ENCODE data around the gene KIAA0232. TPM values are rescaled to one million over a fixed set of nuclear protein-coding genes. Genes with fewer than 3 reads are reported as not detected.
"Not testable (repeated sequence)": the region's sequence is repeated elsewhere in the genome, so short reads cannot be mapped to it uniquely, and the experiment has no call there.

KIAA0232 gene
- polyA plus RNA-seq, 10 donors: 19.3 to 21.9 (median 21.2) TPM

DNA sequence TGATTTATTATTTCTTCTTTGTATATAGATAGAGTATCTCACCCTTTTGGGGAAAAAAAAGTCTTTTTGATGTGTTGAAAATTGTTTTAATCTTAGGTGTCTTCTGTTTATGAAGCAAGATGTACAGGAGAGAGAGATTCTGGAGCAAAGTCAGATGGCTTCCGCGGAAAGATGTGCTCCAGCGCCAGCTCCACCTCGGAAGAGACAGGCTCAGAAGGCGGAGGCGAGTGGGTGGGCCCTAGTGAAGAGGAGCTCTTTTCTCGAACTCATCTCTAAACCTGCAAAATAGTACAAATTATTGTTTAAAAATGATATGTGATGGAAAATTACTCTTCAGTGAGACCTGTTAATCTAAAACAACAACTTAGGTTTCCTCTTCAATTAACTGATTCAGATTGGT, 98.2 kb downstream of the KIAA0232 start:
- DNase-seq: no peak

DNA sequence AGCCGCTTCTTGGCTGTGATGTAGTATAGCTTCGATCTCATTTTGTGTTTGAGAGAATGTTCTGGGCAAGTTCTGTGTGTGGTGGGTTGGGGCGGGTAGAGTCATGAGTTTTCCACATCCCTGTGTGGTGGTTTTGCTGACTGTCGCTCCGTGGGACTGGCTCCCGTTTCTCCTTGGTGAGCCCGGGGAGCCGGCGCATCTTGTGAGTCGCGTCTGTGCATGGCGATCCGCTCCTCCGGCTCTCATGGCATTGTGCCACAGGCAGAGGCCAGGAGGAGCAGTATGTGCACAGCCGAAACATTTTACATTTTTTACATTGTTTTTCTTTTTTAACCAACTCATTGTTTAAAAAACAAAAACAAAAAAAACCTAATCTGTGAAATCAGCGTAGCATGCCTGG, 99.4 kb downstream of the KIAA0232 start:
- DNase-seq: no peak

DNA sequence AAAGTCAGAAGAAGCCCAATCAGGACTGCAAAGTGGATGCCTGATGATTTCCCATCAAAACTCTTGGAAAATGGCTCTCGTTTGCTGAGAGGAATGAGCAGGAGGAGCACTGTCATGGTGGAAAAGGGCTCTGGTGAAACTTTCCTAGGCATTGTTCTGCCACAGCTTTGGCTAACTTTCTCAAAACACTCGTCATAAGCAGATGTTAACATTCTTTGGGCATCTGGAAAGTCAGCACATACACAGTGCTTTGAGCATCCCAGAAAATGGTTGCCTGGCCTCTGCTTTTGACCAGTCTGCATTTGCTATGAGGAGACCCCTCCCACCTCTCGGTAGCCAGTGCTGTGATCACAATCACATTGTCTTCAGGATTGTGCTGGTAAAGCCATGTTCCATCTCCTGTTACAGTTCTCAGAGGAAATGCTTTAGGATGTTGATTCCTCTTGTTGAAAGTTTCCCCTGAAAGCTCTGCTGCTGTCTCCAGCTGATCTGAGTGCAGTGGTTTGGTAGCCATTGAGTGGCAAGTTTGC, 101.9 kb downstream of the KIAA0232 start:
- DNase-seq: no peak

DNA sequence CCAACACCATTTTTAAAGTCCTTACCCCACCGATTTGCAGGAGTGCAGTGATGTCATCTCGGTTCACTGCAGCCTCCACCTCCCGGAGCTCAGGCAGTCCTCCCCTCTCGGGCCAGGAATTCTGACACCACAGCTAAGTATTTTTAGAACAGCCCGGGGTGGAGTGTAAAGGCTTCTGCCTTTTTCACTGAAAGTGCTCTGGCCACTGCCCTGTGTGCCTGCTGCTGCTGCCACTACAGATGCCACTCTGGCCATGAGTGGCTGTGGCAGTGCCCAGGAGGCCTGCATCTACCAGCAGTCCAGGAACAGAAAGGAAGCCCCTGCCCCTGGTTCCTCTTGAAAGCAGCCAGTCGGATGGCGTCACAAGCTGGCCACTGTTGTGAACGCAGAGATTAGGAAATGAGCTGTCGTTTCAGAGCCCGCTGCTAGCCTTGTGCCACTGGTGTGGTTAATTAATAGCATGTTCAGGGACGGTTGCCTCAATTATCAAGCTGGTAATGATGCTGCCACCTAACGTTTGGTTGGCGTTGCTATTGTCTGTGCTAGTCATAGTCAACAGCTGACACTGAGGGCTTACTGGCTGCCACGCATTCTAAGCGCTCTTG, 103.5 kb downstream of the KIAA0232 start:
- peak in 2 of 3 donors; percentile 49 to 54 for DNase-seq

DNA sequence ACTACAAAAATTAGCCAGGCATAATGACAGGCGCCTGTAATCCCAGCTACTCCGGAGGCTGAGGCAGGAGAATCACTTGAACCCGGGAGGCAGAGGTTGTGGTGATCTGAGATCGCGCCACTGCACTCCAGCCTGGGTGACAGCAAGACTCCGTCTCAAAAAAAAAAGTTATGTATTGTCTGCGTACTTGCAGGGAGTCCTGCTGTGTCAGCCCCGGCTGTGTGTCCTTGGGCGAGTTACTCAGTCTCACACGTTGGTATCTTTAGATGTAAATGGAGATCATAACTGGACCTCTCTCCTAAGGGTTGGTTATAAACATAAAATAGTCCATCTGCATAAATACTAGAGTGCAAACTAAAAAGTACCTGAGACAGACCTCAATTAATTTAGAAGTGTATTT, 104.4 kb downstream of the KIAA0232 start:
- no peak for DNase-seq

DNA sequence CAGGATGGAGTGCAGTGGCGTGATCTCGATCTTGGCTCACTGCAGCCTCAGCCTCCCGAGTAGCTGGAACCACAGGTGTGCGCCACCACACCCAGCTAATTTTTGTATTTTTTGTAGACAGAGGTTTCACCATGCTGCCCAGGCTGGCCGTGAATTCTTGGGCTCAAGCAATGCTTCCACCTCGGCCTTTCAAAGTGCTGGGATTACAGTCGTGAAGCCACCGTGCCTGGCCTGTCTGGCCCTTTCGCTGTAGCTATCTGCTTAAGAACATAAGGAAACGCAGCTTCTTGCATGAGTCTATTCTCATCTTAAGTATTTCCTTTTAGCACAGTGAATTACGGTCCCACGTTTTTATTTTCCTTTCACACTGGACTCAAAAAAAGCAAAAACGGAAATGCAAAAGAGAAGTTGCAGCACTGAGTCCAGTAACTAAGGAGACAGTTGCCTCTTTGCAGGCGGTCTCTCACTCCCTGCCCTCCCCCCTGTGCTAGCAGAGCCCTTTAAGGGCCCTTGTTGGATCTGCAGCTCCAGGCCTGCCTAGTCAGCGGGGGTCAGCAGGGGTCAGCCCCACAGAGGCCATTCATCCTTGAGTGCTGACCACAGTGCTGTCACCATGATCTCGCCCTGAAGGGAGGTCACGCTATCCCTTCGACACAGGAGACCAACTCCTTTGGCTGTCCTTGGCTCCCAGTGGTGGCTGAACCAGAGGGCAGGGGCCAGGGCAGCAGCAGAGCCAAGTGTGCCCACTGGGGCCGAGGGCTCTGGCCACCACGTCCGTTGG, 105.3 kb downstream of the KIAA0232 start:
- peak in 1 of 3 donors; percentile 53 for DNase-seq

DNA sequence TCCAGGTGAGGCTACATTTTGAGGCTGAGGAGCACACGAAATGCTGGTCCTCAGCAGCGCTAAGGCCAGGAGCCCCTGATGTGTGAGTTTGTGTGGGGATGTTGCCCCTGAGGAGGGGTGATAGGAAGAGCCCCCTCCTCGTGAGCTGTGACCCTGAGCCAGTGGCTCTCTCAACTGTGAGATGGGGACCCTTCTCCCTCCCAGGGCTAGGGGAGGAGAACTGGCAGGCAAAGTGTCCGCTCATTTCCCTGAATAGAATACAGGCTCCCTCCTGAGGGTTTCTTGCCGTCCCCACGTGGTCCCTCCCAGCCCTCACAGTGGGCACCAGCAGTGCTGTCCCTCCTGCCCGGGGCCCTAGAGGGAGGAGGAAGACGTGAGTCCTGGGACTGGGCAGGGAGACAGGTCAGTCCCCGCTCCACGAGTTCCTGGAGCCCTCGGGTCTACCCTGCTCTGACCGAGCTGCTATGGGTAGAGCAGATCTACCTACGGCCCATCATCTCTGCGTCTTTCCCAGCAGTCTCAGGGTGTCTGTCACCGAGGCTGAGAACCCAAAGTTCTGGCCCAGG, 106.1 kb downstream of the KIAA0232 start:
- no peak for DNase-seq

DNA sequence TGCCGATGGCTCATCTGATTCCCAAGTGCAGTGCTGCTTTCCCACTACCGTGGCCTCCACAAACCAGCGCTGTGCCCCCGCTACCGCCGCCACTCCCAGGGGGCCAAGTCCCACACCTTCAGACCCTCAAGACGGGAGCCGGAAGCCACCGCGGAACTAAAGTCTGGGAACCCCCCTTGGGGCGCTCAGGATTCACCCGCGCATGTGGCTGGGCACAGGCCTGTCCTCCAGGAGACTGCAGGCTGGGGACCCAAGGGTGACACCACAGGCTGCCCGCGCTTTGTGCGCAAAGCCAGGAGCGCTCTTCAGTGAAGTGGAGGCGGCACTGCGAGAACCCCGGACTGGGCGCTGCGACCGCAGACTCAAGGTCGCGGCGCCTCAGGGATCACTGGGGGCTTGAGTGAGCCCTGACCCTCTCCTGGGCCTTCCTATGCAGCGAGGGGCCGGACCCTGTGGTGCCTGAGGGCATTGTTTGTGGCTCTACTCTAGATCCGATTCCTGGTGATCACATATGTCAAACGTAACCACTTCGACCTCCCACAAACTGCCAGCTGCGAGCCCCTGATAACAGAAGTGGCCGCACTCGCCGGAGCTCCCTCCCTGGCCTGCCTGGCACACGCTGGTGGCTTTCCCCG, 106.7 kb downstream of the KIAA0232 start:
- DNase-seq: no peak

DNA sequence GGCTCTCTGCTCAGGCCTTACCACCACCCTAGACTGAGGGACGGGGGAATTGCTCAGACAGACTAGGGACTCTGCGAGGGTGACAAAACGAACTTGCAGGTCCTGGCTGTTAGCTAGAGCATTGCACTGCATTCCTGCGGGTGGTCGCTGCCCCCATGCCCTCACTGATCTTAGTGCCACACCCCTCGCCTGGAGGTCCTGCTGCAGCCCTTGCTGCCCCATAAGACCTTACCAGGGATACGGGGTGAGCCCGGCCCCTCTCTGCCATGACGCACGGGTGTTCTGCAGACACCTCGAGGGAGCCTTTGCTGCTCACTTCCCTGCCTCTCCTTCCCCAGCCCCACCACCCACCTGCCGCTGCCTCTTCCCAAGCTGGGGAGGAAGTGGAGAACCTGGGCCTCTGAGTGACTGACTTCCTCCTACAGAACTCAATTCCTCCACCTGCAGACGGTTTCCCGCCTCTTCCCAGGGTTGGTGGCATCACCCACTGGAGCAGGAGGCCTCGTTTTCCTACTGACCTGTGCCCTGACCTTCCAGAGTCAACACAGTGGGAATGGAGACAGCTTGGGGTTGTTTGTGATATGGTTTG, 107.3 kb downstream of the KIAA0232 start:
- DNase-seq: no peak

DNA sequence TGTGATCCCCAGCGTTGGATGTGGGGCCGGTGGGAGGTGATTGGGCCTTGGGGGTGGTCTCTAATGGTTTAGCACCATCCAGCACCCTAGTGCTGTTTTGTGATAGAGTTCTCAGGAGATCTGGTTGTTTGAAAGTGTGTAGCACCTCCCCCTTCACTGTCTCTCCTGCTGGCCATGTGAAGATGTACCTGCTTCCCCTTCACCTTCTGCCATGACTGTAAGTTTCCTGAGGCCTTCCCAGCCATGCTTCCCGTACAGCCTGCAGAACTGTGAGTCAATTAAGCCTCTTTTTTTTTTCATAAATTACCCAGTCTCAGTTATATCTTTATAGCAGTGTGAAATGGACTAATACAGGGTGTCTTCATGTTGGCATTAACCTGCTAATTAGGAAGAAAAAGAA, 107.8 kb downstream of the KIAA0232 start:
- no peak for DNase-seq

DNA sequence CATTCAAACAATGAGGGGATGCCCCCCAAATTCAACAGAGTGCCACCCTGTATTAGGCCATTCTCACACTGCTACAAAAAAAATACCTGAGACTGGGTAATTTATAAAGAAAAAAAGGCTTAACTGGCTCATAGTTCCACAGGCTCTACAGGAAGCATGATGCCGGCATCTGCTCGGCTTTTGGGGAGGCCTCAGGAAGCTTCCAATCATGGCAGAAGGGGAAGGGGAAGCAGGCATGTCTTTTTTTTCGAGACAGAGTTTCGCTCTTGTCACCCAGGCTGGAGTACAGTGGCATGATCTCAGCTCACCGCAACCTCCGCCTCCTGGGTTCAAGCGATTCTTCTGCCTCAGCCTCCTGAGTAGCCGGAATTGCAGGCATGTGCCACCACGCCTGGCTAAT, 108.4 kb downstream of the KIAA0232 start:
- not testable (repeated sequence) for DNase-seq

DNA sequence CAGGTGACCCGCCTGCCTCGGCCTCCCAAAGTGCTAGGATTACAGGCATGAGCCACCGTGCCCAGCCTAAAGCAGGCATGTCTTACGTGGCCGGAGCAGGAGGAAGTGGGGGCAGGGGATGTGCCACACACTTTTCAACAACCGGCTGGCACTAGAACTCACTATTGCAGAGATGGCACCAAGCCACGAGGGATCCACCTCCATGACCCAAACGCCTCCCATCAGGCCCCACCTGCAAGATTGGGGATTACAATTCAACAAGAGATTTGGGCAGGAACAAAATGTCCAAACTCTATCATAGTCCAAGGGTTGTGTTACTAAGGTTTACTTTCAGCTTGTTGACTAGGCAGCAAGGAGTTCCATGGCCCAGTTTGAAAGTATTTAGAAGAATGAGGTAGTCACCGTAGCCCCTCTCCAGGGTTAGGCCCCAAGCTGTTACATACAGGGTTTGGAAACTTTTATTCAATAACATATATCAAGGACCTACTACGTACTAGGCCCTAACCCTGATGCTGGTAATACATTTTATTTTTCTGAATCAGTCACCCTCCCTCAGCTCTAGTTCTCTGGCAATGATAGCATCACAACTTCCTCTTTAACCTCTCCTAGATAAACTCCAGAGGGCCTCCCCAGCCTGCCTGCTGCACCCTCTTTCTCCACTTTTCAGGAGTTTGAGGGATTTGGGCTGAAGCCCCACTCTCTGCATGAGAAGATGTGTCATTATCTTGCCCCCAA, 109.1 kb downstream of the KIAA0232 start:
- DNase-seq: no peak

DNA sequence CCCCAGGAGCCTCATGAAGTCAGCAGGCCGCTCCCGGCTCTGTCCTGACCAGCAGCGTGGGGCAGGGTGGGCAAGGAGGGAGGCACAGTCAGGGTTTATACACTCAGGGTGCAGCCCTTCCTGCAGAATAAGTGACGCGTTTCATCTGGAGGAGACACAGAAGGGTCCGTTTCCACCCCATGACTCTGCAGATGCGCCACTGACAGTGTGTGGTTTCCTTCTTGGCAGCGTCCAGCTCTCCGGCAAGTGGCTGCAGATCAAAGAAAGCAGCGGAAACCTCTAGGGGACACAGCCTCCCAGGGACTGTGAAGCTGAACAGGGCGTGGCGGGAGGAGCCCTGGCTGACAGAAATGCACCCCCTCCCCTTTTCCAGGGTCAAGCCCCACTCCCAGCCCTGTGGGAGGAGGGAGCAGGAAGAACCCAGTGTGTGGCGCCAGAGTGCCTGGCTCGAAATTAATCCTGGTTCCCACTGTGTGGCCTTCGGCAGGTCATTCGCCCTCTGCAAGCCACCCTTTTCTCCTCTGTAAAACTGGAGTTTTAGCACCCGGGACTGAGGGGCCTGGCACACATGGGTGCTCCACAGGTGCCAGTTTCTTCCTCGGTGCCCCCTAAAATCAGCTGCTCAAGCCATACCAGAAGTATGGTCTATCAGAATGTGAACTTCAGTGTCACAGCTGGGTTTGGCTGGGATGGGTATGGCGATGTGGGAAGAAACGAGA, 109.8 kb downstream of the KIAA0232 start:
- DNase-seq: peak in 2 of 3 donors; percentile 39 to 63

DNA sequence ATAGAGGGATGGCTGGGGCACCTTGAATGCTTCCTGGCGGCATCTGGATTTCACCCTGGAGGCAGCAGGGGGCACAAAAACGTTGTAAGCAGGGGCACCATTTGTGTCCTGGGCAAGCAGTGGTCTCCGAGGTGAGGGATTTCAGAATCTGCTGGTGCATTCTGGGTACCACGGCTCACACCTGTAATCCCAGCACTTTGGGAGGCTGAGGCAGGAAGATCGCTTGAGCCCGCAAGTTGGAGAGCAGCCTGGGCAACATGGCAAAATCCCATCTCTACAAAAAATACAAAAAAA, 110.3 kb downstream of the KIAA0232 start:
- no peak for DNase-seq

DNA sequence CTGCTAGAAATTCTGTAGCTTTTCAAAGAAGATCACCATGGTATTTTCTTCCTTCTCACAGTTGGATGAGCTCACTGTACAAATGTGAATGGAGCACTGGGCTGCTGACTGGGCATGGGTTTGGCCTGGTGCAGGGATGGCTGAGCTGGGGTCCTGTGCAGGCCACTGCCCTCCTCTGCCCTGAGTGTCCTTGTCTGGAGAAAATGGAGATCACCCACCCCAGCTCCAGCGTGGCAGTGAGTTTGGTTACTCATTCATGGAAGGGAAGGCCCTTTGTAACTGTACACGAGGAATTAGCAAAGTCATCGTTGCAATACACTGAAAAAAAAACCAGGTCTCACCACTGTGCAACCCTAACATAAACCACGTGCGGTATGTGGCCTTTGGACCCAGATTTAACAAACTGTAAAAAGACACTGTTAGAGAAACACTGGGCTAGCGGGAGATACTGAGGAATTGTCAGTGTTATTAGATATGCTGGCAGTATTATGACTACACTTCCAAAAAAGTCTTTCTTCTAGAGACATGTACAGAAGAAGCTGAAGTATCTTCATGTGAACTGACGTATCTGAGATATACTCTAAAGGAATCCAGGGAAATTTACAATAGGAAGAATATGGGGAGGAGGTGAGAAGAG, 111.0 kb downstream of the KIAA0232 start:
- DNase-seq: no peak

DNA sequence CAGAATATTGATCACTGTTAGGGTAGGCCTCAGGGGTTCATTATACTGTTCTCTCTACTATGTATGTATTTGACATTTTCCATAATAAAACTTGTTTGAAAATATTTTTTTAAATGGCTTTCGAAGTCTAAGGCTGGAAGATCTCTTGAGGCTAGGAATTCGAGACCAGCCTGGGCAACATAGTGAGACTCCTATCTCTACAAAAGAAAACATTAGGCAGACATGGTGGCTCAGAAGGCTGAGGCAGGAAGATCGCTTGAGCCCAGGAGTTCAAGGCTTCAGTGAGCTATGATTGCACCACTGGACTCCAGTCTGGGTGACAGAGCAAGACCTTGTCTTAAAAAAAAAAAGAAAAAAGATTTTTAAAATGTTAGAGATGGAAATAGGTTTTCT, 111.6 kb downstream of the KIAA0232 start:
- DNase-seq: no peak

DNA sequence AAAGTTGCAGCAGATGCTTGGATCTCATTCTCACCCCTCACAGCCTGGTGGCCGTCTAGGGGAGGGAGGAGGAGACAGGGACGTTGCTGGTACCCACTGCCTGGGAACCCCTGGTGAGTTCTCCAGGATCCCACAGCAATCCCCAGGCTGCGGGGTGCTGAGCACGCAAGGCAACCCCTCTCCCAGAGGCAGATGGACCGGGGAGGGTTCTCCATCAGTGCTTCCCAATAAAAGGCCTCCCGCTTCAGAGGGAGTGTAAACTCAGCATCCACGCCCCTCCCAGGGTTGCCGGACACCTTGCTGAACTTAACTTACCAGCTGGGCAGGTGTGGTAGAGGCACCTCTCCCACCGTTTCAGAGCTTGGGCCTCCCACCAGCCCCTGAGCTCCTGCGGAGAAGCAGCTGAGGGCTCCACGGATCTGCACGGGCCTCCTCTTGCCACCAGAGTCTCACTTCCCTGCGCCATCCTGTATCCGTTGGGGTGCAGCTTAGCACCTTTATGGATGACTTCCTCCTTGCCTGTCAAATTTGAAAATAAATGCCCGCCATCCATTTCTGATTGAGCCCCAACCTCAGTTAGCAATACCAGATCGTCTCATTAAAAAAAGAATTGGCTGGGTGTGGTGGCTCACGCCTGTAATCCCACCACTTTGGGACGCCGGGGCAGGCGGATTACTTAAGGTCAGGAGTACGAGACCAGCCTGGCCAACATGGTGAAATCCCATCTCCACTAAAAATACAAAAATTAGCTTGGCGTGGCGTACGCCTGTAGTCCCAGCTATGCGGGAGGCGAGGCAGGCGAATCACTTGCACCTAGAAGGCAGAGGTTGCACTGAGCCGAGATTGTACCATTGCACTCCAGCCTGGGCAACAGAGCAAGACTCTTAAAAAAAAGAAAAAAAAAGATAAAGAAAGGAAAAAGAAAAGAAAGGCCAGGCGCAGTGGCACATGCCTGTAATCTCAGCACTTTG, 112.3 kb downstream of the KIAA0232 start:
- no peak for DNase-seq

DNA sequence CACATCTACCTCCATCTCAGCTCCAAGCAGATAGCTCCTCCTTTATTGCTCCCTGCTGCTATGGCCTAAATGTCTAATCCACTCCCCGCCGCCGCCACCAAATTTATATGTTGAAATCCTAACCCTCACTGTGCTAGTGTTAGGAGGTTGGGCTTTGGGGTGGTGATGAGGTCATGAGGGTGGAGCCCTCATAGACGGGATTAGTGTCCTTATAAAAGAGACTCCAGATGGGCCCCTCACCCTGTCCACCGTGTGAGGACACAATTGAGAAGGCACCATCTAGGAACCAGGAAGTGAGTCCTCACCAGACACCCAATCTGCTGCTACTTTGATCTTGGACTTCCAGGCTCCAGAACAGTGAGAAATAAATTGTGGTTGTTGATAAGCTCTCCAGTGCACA, 113.5 kb downstream of the KIAA0232 start:
- DNase-seq: no peak

DNA sequence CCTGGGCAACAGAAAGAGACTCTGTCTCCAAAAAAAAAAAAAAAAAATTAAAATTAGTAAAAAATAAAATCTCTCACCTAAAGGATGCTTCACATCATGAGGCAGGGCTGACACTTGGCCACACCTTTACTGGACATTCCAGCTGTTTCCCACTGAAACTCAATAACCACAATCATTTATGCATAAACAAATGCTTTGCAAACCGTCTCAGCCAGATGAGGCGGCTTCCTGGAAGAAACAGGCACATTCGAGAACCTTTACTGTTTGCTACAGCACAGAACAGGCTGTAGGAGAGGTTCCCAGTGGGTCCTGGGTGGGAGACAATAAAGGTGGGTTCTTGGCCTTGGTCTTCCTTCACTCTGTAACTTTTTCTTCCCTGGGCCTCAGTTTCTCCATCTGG, 116.2 kb downstream of the KIAA0232 start:
- DNase-seq: no peak

All from muscle of back (tissue), 11 donors.